GM23338 (cell line): ENCODE measurements around the gene UNC79.

Experiments
- CREB1 ChIP-seq: fragments of 250-450 bp; sonication (Bioruptor Pico); IDR thresholded peaks from 2 replicates; pipeline ENCODE4 v1.5.0; 2020; ENCODE audit warnings: low read depth, mild to moderate bottlenecking, moderate library complexity
- CTCF ChIP-seq, 2 experiments: fragments of 200-600 bp in 1 of 2; sonication (generic) in 1 of 2; conservative IDR thresholded peaks; 2 replicates each; pipeline versions ENCODE4 v1.5.1 to v1.6.1; 2016 to 2017; ENCODE audit warnings: antibody characterized with exemption in 2 of 2, low read depth in 2 of 2, mild to moderate bottlenecking in 2 of 2, moderate library complexity in 1 of 2
- ETS1 ChIP-seq: IDR thresholded peaks from 2 replicates; pipeline ENCODE4 v1.6.1; 2016; ENCODE audit warnings: antibody characterized with exemption
- EZH2 ChIP-seq: fragments of 200-600 bp; sonication (generic); IDR thresholded peaks from one replicate; pipeline ENCODE4 v1.8.0; 2017; ENCODE audit warnings: antibody characterized with exemption, mild to moderate bottlenecking, low read depth; ENCODE audit not compliant: unreplicated experiment
- EZH2phosphoT487 ChIP-seq: fragments of 200-600 bp; sonication (generic); IDR thresholded peaks from one replicate; pipeline ENCODE4 v1.8.1; 2018; ENCODE audit warnings: antibody characterized with exemption; ENCODE audit not compliant: unreplicated experiment
- JUNB ChIP-seq: IDR thresholded peaks from one replicate; pipeline ENCODE4 v1.6.1; 2016; ENCODE audit warnings: antibody characterized with exemption; ENCODE audit not compliant: unreplicated experiment
- POLR2AphosphoS5 ChIP-seq: IDR thresholded peaks from 2 replicates; pipeline ENCODE4 v1.6.1; 2016; ENCODE audit warnings: antibody characterized with exemption, low read depth
- STAT1 ChIP-seq: IDR thresholded peaks from one replicate; pipeline ENCODE4 v1.6.1; 2016; ENCODE audit warnings: antibody characterized with exemption; ENCODE audit not compliant: unreplicated experiment
- ZNF114 ChIP-seq: fragments of 250-450 bp; sonication (Bioruptor Pico); IDR thresholded peaks from 2 replicates; pipeline ENCODE4 v1.5.0; 2020; ENCODE audit warnings: mild to moderate bottlenecking, moderate library complexity
- ZNF462 ChIP-seq: fragments of 250-450 bp; sonication (Bioruptor Pico); IDR thresholded peaks from 2 replicates; pipeline ENCODE4 v1.5.0; 2020; ENCODE audit warnings: mild to moderate bottlenecking, moderate library complexity
- TF ChIP-seq, protein P1 (sequence below): IDR thresholded peaks from one replicate; pipeline ENCODE4 v1.6.1; 2018; ENCODE audit warnings: antibody characterized with exemption; ENCODE audit not compliant: unreplicated experiment

DNA sequence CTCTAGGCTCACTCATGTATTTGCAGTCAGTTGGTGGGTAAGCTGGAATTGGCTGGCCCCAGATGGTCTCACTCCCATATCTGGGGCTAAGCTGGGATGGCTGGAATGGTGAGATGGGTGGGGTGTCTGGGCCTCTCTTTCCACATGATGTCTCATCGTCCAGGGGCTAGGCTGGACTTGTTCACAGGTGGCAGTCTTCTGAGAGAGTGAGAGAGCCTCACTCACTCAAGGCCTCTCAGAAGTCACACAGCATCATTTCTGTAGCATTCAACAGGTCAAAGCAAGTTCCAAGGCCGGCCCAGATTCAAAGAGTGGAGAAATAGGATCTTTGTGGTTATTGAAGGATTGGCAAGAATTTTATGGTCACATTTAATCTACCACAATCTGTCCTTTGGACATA is 102.7 kb downstream of the UNC79 start:
- TF ChIP-seq CTCF (conservative IDR thresholded peaks at IDR 0.05; ENCODE audit: low read depth in 2 of 2), result no peak
- no peak for TF ChIP-seq POLR2AphosphoS5
- no peak for TF ChIP-seq EZH2phosphoT487
- no peak for TF ChIP-seq CREB1 (CRISPR knock-in tag)
- no peak for TF ChIP-seq EZH2
- TF ChIP-seq JUNB, result no peak
- no peak for TF ChIP-seq ZNF114 (CRISPR knock-in tag)
- TF ChIP-seq, protein P1, sequence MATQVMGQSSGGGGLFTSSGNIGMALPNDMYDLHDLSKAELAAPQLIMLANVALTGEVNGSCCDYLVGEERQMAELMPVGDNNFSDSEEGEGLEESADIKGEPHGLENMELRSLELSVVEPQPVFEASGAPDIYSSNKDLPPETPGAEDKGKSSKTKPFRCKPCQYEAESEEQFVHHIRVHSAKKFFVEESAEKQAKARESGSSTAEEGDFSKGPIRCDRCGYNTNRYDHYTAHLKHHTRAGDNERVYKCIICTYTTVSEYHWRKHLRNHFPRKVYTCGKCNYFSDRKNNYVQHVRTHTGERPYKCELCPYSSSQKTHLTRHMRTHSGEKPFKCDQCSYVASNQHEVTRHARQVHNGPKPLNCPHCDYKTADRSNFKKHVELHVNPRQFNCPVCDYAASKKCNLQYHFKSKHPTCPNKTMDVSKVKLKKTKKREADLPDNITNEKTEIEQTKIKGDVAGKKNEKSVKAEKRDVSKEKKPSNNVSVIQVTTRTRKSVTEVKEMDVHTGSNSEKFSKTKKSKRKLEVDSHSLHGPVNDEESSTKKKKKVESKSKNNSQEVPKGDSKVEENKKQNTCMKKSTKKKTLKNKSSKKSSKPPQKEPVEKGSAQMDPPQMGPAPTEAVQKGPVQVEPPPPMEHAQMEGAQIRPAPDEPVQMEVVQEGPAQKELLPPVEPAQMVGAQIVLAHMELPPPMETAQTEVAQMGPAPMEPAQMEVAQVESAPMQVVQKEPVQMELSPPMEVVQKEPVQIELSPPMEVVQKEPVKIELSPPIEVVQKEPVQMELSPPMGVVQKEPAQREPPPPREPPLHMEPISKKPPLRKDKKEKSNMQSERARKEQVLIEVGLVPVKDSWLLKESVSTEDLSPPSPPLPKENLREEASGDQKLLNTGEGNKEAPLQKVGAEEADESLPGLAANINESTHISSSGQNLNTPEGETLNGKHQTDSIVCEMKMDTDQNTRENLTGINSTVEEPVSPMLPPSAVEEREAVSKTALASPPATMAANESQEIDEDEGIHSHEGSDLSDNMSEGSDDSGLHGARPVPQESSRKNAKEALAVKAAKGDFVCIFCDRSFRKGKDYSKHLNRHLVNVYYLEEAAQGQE, result no peak
- TF ChIP-seq ZNF462 (CRISPR knock-in tag), result no peak
- no peak for TF ChIP-seq ETS1
- TF ChIP-seq STAT1, result no peak
